ENCODE results near the gene FLT3.
"Not testable (repeated sequence)": the region's sequence is repeated elsewhere in the genome, so short reads cannot be mapped to it uniquely, and the experiment has no call there.

The FLT3 gene

DNA sequence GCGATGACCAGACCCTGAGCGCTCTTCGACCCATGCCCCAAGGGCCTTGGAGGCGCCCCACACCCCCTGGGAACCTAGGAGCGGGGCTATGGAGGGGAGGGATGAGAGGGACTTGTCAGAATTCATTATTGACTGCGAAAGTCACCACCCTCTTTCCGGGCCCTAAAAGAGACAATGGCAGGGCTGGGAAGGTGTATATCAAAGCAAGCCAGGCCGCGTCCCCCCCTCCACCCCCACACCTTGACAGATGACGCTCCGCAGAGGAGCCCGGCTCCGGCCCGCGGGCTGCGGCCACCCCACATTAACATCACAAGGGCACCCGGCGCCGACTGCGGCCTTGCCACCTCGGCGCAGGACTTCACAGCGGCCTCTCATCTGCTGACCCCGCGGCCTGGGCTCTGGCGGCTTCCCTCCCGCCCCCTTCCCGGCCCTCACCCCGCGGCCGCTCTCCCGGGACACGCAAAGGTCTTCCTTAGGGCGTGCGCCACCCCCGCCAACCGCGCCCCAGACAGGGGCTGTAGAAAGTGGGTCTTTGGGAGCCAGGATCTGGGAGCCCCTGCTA, 133.7 kb downstream of the FLT3 start:
- peaks cover 92% of the 10 kb centered on the region for H3K27me3 ChIP-seq (ENCODE audit: insufficient read depth, poor library complexity, severe bottlenecking)
- H3K36me3 ChIP-seq (ENCODE audit: low read depth): no peaks in the 10 kb centered on the region
- DNase-seq (ENCODE audit: low spot score): no peak
- H3K4me1 ChIP-seq (ENCODE audit: insufficient read depth, poor library complexity, severe bottlenecking): no peaks in the 10 kb centered on the region
- H3K9me3 ChIP-seq (ENCODE audit: severe bottlenecking): no peaks in the 10 kb centered on the region
- no peak overlapping the region for H3K4me3 ChIP-seq (ENCODE audit: severe bottlenecking)
- H3K27ac ChIP-seq (ENCODE audit: poor library complexity, severe bottlenecking): no peak overlapping the region
- no peak for ATAC-seq (ENCODE audit: low read depth)
- TF ChIP-seq, protein P1, sequence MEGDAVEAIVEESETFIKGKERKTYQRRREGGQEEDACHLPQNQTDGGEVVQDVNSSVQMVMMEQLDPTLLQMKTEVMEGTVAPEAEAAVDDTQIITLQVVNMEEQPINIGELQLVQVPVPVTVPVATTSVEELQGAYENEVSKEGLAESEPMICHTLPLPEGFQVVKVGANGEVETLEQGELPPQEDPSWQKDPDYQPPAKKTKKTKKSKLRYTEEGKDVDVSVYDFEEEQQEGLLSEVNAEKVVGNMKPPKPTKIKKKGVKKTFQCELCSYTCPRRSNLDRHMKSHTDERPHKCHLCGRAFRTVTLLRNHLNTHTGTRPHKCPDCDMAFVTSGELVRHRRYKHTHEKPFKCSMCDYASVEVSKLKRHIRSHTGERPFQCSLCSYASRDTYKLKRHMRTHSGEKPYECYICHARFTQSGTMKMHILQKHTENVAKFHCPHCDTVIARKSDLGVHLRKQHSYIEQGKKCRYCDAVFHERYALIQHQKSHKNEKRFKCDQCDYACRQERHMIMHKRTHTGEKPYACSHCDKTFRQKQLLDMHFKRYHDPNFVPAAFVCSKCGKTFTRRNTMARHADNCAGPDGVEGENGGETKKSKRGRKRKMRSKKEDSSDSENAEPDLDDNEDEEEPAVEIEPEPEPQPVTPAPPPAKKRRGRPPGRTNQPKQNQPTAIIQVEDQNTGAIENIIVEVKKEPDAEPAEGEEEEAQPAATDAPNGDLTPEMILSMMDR (IDR thresholded peaks at IDR 0.05; ENCODE audit: poor library complexity, severe bottlenecking): no peak

DNA sequence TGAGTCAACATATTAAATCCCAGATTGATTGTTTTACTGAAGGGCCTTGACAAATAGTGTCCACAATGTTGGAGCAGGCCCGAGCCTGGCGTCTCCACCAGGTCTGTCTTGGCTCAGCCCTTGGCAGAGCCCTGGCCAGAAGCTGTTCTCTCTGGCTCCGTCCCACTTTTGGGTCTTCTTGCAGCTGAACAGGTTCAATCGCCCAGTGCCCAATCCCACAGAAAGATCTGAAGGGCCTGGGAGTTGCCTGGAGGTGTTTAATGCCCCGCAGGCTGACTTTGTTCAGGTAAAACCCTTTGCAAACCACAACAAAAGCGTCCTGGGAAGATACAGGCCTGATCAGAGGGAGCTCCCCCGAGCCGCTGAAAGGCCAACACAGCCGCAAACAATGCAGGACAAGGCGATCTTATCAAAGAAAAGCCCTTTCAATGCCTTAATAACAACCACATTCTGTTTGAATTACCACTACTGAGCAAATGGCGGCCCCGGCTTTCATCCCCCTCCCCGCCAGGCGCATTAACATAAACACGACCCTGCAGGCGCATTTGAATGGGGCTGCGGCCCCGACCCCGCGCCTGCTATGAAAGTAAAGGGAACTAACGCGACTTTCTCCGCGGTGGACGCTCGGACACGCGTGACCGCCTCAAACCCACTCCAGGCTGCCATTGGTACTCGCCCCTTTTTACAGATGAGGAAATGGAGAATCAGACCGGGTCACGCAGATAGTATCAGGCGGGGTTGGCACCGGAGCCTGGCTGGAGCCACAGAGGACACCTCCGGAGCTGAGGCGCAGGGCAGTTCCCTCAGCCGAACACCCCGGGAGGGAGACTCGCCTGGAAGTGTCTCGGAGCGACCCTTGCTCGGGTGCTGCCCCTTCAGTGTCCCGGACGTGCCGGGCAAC, 134.4 kb downstream of the FLT3 start:
- Histone ChIP-seq H3K4me3 (ENCODE audit: severe bottlenecking) (no peak overlapping the region), H3K9me3 (ENCODE audit: severe bottlenecking) (no peaks in the 10 kb centered on the region), H3K27ac (ENCODE audit: poor library complexity, severe bottlenecking) (no peak overlapping the region), H3K27me3 (ENCODE audit: insufficient read depth, poor library complexity, severe bottlenecking) (peaks cover 92% of the 10 kb centered on the region), H3K4me1 (ENCODE audit: insufficient read depth, poor library complexity, severe bottlenecking) (no peaks in the 10 kb centered on the region), H3K36me3 (ENCODE audit: low read depth) (no peaks in the 10 kb centered on the region)
- ATAC-seq (ENCODE audit: low read depth): no peak
- DNase-seq (ENCODE audit: low spot score): no peak
- TF ChIP-seq, protein P1 (IDR thresholded peaks at IDR 0.05; ENCODE audit: poor library complexity, severe bottlenecking): no peak

DNA sequence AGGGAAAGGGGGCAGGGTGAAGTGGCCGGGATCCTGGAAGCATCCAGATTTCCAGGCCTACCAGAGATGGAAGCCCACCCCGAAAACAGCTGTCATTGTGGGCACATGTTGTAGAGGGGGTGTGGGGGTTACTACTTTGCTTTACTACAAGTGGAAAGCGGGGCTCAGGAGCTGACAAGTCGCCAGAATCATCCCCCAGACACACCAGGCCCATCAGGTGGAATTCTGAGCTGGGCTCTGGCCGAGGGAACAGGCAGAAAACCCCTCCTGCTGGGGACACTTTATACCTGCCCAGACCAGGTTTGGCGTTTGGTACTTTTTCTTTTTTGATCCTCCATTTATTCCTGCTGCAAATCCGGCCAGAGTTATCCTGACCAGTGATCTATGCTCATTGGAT, 135.0 kb downstream of the FLT3 start:
- no peaks in the 10 kb centered on the region for H3K36me3 ChIP-seq (ENCODE audit: low read depth)
- H3K27me3 ChIP-seq (ENCODE audit: insufficient read depth, poor library complexity, severe bottlenecking): peaks cover 92% of the 10 kb centered on the region
- H3K9me3 ChIP-seq (ENCODE audit: severe bottlenecking): no peaks in the 10 kb centered on the region
- H3K27ac ChIP-seq (ENCODE audit: poor library complexity, severe bottlenecking): no peak overlapping the region
- DNase-seq (ENCODE audit: low spot score) (no peak), ATAC-seq (ENCODE audit: low read depth) (no peak)
- no peak overlapping the region for H3K4me3 ChIP-seq (ENCODE audit: severe bottlenecking)
- no peaks in the 10 kb centered on the region for H3K4me1 ChIP-seq (ENCODE audit: insufficient read depth, poor library complexity, severe bottlenecking)
- TF ChIP-seq, protein P1 (IDR thresholded peaks at IDR 0.05; ENCODE audit: poor library complexity, severe bottlenecking): no peak

DNA sequence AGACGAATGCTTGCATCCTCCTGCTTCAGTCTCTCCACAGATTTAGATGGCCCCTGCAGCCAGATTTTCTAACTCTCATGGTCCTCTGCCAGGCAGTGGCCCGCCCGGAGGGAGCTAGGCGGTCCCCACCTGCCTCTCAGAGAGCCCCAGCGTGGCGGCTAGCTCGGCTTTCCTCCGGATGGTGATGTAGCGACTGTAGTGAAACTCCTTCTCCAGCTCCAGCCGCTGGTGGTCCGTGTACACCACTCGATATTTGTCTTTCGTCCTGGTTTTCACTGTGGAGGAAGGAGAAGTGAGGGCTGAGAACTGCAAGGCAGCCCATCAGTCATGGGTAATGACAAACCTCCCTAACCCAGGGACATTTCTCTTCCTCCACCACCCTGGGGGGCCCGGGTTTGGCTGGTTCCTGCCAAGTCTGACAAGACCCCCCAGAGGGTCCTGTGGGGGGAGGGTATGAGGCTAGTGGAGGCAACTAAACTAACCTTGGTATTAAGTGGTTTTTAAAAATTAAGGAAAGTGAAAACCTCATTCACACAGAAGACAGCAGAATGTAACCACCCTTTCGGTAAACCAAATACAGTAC, 135.5 kb downstream of the FLT3 start:
- Histone ChIP-seq H3K4me3 (ENCODE audit: severe bottlenecking) (no peak overlapping the region), H3K27ac (ENCODE audit: poor library complexity, severe bottlenecking) (no peak overlapping the region), H3K36me3 (ENCODE audit: low read depth) (no peaks in the 10 kb centered on the region), H3K27me3 (ENCODE audit: insufficient read depth, poor library complexity, severe bottlenecking) (peaks cover 92% of the 10 kb centered on the region), H3K4me1 (ENCODE audit: insufficient read depth, poor library complexity, severe bottlenecking) (no peaks in the 10 kb centered on the region), H3K9me3 (ENCODE audit: severe bottlenecking) (no peaks in the 10 kb centered on the region)
- ATAC-seq (ENCODE audit: low read depth) (no peak), DNase-seq (ENCODE audit: low spot score) (no peak)
- TF ChIP-seq, protein P1 (IDR thresholded peaks at IDR 0.05; ENCODE audit: poor library complexity, severe bottlenecking): no peak

DNA sequence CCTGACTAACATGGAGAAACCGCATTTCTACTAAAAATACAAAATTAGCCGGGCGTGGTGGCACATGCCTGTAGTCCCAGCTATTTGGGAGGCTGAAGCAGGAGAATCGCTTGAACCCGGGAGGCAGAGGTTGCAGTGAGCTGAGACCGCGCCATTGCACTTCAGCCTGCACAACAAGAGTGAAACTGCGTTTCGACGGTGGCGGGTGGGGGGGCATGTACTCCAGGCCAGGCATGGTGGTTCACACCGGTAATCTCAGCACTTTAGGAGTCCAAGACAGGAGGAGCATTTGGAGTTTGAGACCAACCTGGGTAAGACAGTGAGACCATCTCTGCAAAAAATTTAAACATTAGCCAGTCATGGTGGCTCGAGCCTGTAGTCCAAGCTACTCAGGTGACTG, 136.2 kb downstream of the FLT3 start:
- not testable (repeated sequence) for DNase-seq (ENCODE audit: low spot score); H3K4me3 ChIP-seq (ENCODE audit: severe bottlenecking); H3K9me3 ChIP-seq (ENCODE audit: severe bottlenecking); H3K36me3 ChIP-seq (ENCODE audit: low read depth); ATAC-seq (ENCODE audit: low read depth); H3K27ac ChIP-seq (ENCODE audit: poor library complexity, severe bottlenecking); H3K4me1 ChIP-seq (ENCODE audit: insufficient read depth, poor library complexity, severe bottlenecking)
- peaks cover 92% of the 10 kb centered on the region for H3K27me3 ChIP-seq (ENCODE audit: insufficient read depth, poor library complexity, severe bottlenecking)

Data from RWPE2 (cell line).